WTC11 (cell line): ENCODE results near the gene ABLIM2. TPM values are rescaled to one million over a fixed set of nuclear protein-coding genes. Genes with fewer than 3 reads are reported as not detected.
"Not testable (repeated sequence)": the region's sequence is repeated elsewhere in the genome, so short reads cannot be mapped to it uniquely, and the experiment has no call there.

Experiments used
- ATAC-seq: fragments of 200-7000 bp; cut with Tn5 transposase; 2 replicates; pipeline ENCODE4 v1.10.0; 2021; ENCODE audit warnings: mild to moderate bottlenecking, moderate library complexity
- CTCF ChIA-PET: fragments of 300-600 bp; sonication (Branson Sonifier 250); formaldehyde crosslinking; loops from one replicate; lab custom pipeline; 2021; ENCODE audit warnings: antibody characterized with exemption; lab: Charles Lee
- POLR2A ChIA-PET: fragments of 350-600 bp; sonication (Branson Sonifier 250); formaldehyde crosslinking; loops from one replicate; lab custom pipeline; 2021; ENCODE audit warnings: antibody characterized with exemption; lab: Charles Lee
- DNase-seq: peaks from one replicate; pipeline ENCODE4 v3.0.0; 2021; ENCODE audit warnings: low spot score
- H3K27ac Mint-ChIP-seq: 2 replicates; pipeline ENCODE4 v1.8.0; 2021; ENCODE audit warnings: mixed read lengths
- H3K27me3 Mint-ChIP-seq: 2 replicates; pipeline ENCODE4 v1.8.0; 2021; ENCODE audit warnings: low read depth, mild to moderate bottlenecking, moderate library complexity, mixed read lengths
- H3K36me3 Mint-ChIP-seq: 2 replicates; pipeline ENCODE4 v1.8.0; 2021; ENCODE audit warnings: mixed read lengths
- H3K4me1 Mint-ChIP-seq: 2 replicates; pipeline ENCODE4 v1.8.0; 2022; ENCODE audit warnings: mixed read lengths
- H3K4me3 Mint-ChIP-seq: 2 replicates; pipeline ENCODE4 v1.8.0; 2021; ENCODE audit warnings: mild to moderate bottlenecking, moderate library complexity, mixed read lengths
- H3K9me3 Mint-ChIP-seq: 2 replicates; pipeline ENCODE4 v1.8.0; 2021; ENCODE audit warnings: mixed read lengths
- ARID4B ChIP-seq: sonication (generic); formaldehyde crosslinking; IDR thresholded peaks from 2 replicates; pipeline ENCODE4 v1.8.0; 2023; ENCODE audit warnings: missing genetic modification reagents, mild to moderate bottlenecking, borderline replicate concordance
- ATF1 ChIP-seq: sonication (generic); formaldehyde crosslinking; IDR thresholded peaks from 2 replicates; pipeline ENCODE4 v1.8.1; 2023; ENCODE audit warnings: mild to moderate bottlenecking, moderate library complexity, missing genetic modification reagents
- CREB1 ChIP-seq: sonication (generic); formaldehyde crosslinking; IDR thresholded peaks from 2 replicates; pipeline ENCODE4 v1.8.0; 2023; ENCODE audit warnings: mild to moderate bottlenecking, missing genetic modification reagents
- CREM ChIP-seq: sonication (generic); formaldehyde crosslinking; IDR thresholded peaks from 2 replicates; pipeline ENCODE4 v1.8.1; 2022; ENCODE audit warnings: mild to moderate bottlenecking, missing genetic modification reagents, moderate library complexity
- E2F5 ChIP-seq: sonication (generic); formaldehyde crosslinking; IDR thresholded peaks from 2 replicates; pipeline ENCODE4 v1.8.1; 2022; ENCODE audit warnings: mild to moderate bottlenecking, moderate library complexity, missing genetic modification reagents
- EMX1 ChIP-seq: fragments of 250-450 bp; sonication (Bioruptor Pico); IDR thresholded peaks from 2 replicates; pipeline ENCODE4 v1.8.0; 2021; ENCODE audit warnings: mild to moderate bottlenecking
- HMGA2 ChIP-seq: fragments of 250-450 bp; sonication (Bioruptor Pico); IDR thresholded peaks from 2 replicates; pipeline ENCODE4 v1.4.0; 2021; ENCODE audit warnings: mild to moderate bottlenecking, moderate library complexity
- IRF2 ChIP-seq: sonication (generic); formaldehyde crosslinking; IDR thresholded peaks from 2 replicates; pipeline ENCODE4 v1.8.0; 2022; ENCODE audit warnings: low read depth, missing genetic modification reagents, borderline replicate concordance
- MLX ChIP-seq: sonication (generic); formaldehyde crosslinking; IDR thresholded peaks from 2 replicates; pipeline ENCODE4 v1.8.1; 2023; ENCODE audit warnings: mild to moderate bottlenecking, missing genetic modification reagents, moderate library complexity
- MXD4 ChIP-seq: fragments of 250-450 bp; sonication (Bioruptor Pico); IDR thresholded peaks from 2 replicates; pipeline ENCODE4 v1.8.0; 2021; ENCODE audit warnings: mild to moderate bottlenecking, moderate library complexity, borderline replicate concordance
- RELA ChIP-seq: sonication (generic); formaldehyde crosslinking; IDR thresholded peaks from 2 replicates; pipeline ENCODE4 v1.8.1; 2022; ENCODE audit warnings: missing genetic modification reagents, mild to moderate bottlenecking, borderline replicate concordance
- RORB ChIP-seq: fragments of 250-450 bp; sonication (Bioruptor Pico); IDR thresholded peaks from 2 replicates; pipeline ENCODE4 v1.9.0; 2021; ENCODE audit warnings: mild to moderate bottlenecking
- ZNF232 ChIP-seq: sonication (generic); formaldehyde crosslinking; IDR thresholded peaks from 2 replicates; pipeline ENCODE4 v1.8.0; 2022; ENCODE audit warnings: mild to moderate bottlenecking, missing genetic modification reagents
- ZNF263 ChIP-seq: sonication (generic); formaldehyde crosslinking; IDR thresholded peaks from 2 replicates; pipeline ENCODE4 v1.8.1; 2022; ENCODE audit warnings: low read depth, mild to moderate bottlenecking, moderate library complexity, missing genetic modification reagents
- ZNF281 ChIP-seq: sonication (generic); formaldehyde crosslinking; IDR thresholded peaks from 2 replicates; pipeline ENCODE4 v1.8.0; 2023; ENCODE audit warnings: mild to moderate bottlenecking, missing genetic modification reagents
- ZNF396 ChIP-seq: fragments of 250-450 bp; sonication (Bioruptor Pico); IDR thresholded peaks from 2 replicates; pipeline ENCODE4 v1.8.0; 2021; ENCODE audit warnings: mild to moderate bottlenecking, moderate library complexity, borderline replicate concordance
- total RNA-seq: library from RNA; stranded (reverse); gene quantifications from 3 replicates; pipeline ENCODE4 v1.2.3, GENCODE V29; 2021

Gene ABLIM2
- total RNA-seq, 1 experiment from 2014 or later, result 2.6 TPM

GRCh38 chr4:7944599-7945220 lies 213.9 kb downstream of the ABLIM2 start:
- ATAC-seq (no peak), DNase-seq (no peak)
- Mint-ChIP-seq H3K9me3 (no peaks in the 10 kb centered on the region), H3K4me1 (peaks cover 26% of the 10 kb centered on the region), H3K27ac (no peak overlapping the region; the same call in 1 of the 2 replicates), H3K36me3 (no peaks in the 10 kb centered on the region), H3K4me3 (no peak overlapping the region), H3K27me3 (peaks cover 5% of the 10 kb centered on the region)
- POLR2A ChIA-PET, result no interaction called here
- no peak for TF ChIP-seq ZNF281 (CRISPR knock-in tag)
- TF ChIP-seq ARID4B (CRISPR knock-in tag), result no peak
- TF ChIP-seq MXD4 (CRISPR knock-in tag), result no peak
- no peak for TF ChIP-seq ZNF263 (CRISPR knock-in tag)
- TF ChIP-seq E2F5 (CRISPR knock-in tag), result no peak
- TF ChIP-seq CREB1, result no peak
- no peak for TF ChIP-seq ZNF396
- no peak for TF ChIP-seq MLX (CRISPR knock-in tag)
- TF ChIP-seq EMX1 (CRISPR knock-in tag), result no peak
- CTCF ChIA-PET, result interaction anchor here (0.6 to 1.0 kb wide), 2 partner anchors 140 to 225 kb away, joined by 3 read pairs; no protein-coding TSS in a partner anchor

- H3K27me3 Mint-ChIP-seq, DNase-seq, H3K27ac Mint-ChIP-seq, ATAC-seq, H3K9me3 Mint-ChIP-seq, H3K4me3 Mint-ChIP-seq, POLR2A ChIA-PET, H3K36me3 Mint-ChIP-seq: not testable (repeated sequence)
- CTCF ChIA-PET, result interaction anchor here (1.1 kb wide), 1 partner anchor 67 kb away, joined by 3 read pairs; no protein-coding TSS in a partner anchor
- TF ChIP-seq HMGA2 (CRISPR knock-in tag), result peak; percentile 96
- H3K4me1 Mint-ChIP-seq, result peaks cover 19% of the 10 kb centered on the region
These were observed 214.9 kb downstream of the ABLIM2 start for GRCh38 chr4:7943688-7944087.

GRCh38 chr4:7943211-7943610 lies 215.4 kb downstream of the ABLIM2 start:
- Mint-ChIP-seq H3K4me3 (no peak overlapping the region), H3K27me3 (peaks cover 5% of the 10 kb centered on the region), H3K36me3 (no peaks in the 10 kb centered on the region), H3K9me3 (no peaks in the 10 kb centered on the region), H3K27ac (no peak overlapping the region), H3K4me1 (peaks cover 23% of the 10 kb centered on the region)
- ATAC-seq (no peak), DNase-seq (no peak)
- ChIA-PET CTCF (interaction anchor here (0.6 to 1.6 kb wide), 3 partner anchors 44 to 121 kb away, joined by 3 read pairs; no protein-coding TSS in a partner anchor), POLR2A (no interaction called here)
- TF ChIP-seq MLX (CRISPR knock-in tag) (no peak), IRF2 (no peak), ZNF232 (CRISPR knock-in tag) (no peak), CREM (CRISPR knock-in tag) (no peak), ATF1 (CRISPR knock-in tag) (no peak), EMX1 (CRISPR knock-in tag) (no peak), RELA (CRISPR knock-in tag) (no peak), RORB (CRISPR knock-in tag) (no peak)
